ENCODE data around the gene LGR6. TPM values are rescaled to one million over a fixed set of nuclear protein-coding genes. Genes with fewer than 3 reads are reported as not detected.
"Not testable (repeated sequence)": the region's sequence is repeated elsewhere in the genome, so short reads cannot be mapped to it uniquely, and the experiment has no call there.

LGR6 gene
- polyA plus RNA-seq, 4 donors = 0.71 to 1.4 (median 0.95) TPM

- DNase-seq (ENCODE audit: low read depth in 4 of 4, low spot score in 2 of 4) = no peak
These were observed 61.1 kb downstream of the LGR6 start for GRCh38 chr1:202254454-202255252.

GRCh38 chr1:202255343-202255742 is 61.7 kb downstream of the LGR6 start:
- no peak for DNase-seq (ENCODE audit: low read depth in 4 of 4, low spot score in 2 of 4)

DNA sequence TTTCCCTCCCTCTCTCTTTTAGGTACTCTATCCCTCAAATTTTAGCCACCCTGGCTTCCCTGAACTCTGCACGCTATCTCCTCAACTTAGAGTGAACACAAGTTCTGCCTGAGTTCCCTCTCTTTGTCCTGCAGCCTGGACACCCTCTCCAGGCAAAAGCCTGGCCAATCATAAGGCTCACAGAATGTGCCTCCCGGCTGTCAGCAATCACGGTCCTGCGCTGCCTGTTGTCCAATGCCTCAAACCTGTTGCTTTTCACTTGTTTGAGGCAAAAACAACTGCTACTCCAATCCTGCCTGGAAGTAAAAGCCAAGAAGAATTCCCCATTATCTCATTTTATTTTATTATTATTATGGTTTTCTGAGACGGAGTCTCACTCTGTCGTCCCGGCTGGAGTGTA is 66.1 kb downstream of the LGR6 start:
- no peak for DNase-seq (ENCODE audit: low read depth in 4 of 4, low spot score in 2 of 4)

DNA sequence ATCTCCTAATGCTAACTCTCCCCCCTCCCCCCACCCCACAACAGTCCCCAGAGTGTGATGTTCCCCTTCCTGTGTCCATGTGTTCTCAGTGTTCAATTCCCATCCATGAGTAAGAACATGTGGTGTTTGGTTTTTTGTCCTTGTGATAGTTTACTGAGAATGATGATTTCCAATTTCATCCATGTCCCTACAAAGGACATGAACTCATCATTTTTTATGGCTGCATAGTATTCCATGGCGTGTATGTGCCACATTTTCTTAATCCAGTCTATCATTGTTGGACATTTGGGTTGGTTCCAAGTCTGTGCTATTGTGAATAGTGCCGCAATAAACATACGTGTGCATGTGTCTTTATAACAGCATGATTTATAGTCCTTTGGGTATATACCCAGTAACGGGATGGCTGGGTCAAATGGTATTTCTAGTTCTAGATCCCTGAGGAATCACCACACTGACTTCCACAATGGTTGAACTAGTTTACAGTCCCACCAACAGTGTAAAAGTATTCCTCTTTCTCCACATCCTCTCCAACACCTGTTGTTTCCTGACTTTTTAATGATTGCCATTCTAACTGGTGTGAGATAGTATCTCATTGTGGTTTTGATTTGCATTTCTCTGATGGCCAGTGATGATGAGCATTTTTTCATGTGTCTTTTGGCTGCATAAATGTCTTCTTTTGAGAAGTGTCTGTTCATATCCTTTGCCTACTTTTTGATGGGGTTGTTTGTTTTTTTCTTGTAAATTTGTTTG is 67.8 kb downstream of the LGR6 start:
- DNase-seq (ENCODE audit: low read depth in 4 of 4, low spot score in 2 of 4) = not testable (repeated sequence)

DNA sequence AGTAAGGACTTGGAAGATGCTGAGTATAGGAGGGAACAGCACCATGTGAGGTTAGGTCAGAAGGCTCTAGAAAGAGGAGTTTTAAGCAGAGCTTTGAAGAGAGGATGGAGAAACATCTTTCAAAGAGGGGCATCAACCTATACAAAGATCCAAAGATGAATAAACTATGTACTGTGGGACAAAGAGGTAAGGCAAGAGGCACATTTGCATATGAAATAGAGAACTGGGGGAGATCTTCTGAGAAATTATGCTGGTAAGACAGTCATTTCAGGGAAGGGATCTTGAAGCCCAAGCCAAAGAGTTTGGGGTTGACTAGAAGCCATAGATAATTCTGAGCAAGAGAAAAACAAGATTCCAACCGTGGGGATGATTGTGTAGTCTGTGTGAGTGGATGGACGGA is 70.0 kb downstream of the LGR6 start:
- DNase-seq (ENCODE audit: low read depth in 4 of 4, low spot score in 2 of 4) = no peak

- no peak for DNase-seq (ENCODE audit: low read depth in 4 of 4, low spot score in 2 of 4)
These were observed 70.7 kb downstream of the LGR6 start for GRCh38 chr1:202264300-202264699.

- no peak for DNase-seq (ENCODE audit: low read depth in 4 of 4, low spot score in 2 of 4)
These were observed 71.1 kb downstream of the LGR6 start for GRCh38 chr1:202264726-202265125.

DNA sequence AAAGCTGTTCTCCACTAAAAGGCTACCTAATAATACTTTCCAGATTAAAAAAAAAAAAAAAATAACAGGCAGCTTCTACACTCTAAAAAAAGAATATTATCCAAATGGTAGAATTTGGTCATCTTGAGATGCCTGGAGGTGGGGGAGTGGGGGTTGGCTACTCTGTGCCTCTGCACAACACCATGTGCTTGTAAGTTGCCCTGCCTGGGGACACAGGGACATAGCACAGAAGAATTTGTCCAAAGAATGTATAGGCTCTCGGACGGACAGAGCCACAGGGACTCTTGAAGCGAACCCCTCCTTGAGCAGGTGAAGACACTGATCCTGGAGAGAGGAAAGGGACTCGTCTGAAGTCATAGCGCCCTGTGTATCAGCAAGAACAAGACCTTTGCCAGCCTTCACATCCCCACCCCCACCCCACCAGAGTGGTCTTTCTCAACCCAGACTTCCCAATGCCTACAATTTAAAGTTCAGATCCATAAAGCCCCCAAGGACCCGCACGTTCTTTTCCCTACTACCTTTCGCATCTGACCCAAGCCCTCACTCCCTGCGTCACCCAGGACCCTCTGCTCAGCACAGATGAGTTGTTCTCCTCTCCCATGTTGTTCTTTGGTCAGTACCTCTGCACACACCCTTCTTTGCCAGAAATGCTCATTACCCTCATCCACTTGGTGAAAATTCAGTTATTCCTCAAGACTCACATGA is 72.6 kb downstream of the LGR6 start:
- no peak for DNase-seq (ENCODE audit: low read depth in 4 of 4, low spot score in 2 of 4)

DNA sequence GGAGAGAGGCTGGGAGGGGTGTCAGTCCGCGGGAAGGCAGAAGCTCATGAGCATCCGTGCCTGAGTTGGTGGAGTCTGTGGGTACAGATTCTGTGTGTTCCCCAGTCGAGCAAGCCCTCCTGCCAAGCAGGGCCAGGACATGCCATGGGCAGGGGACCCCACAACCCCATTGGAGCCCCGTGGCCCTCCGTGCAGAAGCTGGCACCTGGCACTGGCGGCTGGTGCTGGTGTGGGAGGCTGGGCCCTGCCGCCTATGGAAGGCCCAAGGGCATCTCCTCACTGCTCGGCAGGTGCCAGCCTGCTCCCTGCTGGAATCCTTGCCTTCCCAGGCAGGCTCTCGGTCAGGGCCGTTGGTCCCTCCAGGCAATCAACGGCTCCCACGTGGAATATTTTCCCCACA is 74.4 kb downstream of the LGR6 start:
- DNase-seq (ENCODE audit: low read depth in 4 of 4, low spot score in 2 of 4) = no peak

- no peak for DNase-seq (ENCODE audit: low read depth in 4 of 4, low spot score in 2 of 4)
These were observed 75.2 kb downstream of the LGR6 start for GRCh38 chr1:202268817-202269216.

- DNase-seq (ENCODE audit: low read depth in 4 of 4, low spot score in 2 of 4) = no peak
These were observed 77.3 kb downstream of the LGR6 start for GRCh38 chr1:202270871-202271326.

- DNase-seq (ENCODE audit: low read depth in 4 of 4, low spot score in 2 of 4) = no peak
These were observed 78.7 kb downstream of the LGR6 start for GRCh38 chr1:202272103-202272845.

GRCh38 chr1:202274611-202275010 is 81.0 kb downstream of the LGR6 start:
- DNase-seq (ENCODE audit: low read depth in 4 of 4, low spot score in 2 of 4) = no peak

- no peak for DNase-seq (ENCODE audit: low read depth in 4 of 4, low spot score in 2 of 4)
These were observed 81.6 kb downstream of the LGR6 start for GRCh38 chr1:202275061-202275770.

DNA sequence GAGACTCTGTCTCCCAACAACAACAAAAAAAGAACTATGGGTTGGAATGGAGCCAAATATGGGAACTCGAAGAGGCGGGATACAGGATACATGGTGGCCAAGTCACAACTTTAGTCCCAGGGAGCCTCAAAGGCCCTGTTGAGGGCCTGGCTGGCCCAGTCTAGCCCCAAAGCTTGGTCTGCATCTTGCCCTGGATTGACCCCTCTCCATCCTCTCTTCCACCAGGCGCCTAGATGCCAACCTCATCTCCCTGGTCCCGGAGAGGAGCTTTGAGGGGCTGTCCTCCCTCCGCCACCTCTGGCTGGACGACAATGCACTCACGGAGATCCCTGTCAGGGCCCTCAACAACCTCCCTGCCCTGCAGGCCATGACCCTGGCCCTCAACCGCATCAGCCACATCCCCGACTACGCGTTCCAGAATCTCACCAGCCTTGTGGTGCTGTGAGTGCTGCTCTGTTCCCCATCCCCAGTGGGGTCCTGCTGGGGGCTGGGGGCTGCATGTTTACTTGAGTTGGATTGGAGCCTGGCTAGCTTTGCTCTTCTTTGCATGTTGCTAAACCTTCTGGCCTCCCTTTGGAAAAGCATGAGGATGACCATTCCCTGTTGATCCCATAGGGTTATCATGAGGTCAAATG is 82.6 kb downstream of the LGR6 start:
- DNase-seq (ENCODE audit: low read depth in 4 of 4, low spot score in 2 of 4) = no peak

- no peak for DNase-seq (ENCODE audit: low read depth in 4 of 4, low spot score in 2 of 4)
These were observed 83.3 kb downstream of the LGR6 start for GRCh38 chr1:202276920-202277319.

DNA sequence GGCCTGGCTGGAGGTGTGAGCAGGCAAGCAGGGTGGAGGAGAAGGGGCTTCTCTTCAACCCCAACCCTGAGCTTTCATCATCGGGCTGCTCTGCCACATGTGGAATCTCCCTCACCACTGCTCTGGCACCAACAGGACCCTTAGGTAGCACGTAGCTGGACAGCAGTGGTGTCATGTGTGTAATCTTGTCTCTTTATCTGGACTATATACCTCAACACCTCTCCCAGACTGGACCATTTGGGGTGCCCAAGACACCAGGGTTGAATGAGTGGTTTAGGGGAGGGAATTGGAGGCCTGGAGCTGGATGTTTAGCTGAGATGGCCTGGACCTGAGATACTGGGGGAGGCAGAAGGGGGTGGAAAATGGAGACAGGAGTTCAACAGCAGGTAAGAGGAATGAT is 85.2 kb downstream of the LGR6 start:
- no peak for DNase-seq (ENCODE audit: low read depth in 4 of 4, low spot score in 2 of 4)

- no peak for DNase-seq (ENCODE audit: low read depth in 4 of 4, low spot score in 2 of 4)
These were observed 86.2 kb downstream of the LGR6 start for GRCh38 chr1:202279806-202280205.

DNA sequence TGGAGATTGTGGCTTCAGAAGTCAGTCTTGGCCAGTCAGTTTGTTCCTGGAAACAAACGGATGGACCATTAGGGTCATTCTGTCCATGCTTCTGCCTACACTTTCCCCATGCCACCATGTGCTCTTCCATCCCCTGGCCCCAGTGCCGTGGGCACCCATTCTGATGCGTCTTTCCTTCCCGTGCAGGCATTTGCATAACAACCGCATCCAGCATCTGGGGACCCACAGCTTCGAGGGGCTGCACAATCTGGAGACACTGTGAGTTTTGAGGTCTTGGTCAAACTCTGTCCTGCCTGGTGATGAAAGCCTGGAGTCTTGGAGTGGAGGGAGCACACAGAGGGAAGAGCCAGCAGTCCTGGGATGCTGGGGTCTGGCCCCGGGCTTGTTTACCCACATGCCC is 87.0 kb downstream of the LGR6 start:
- no peak for DNase-seq (ENCODE audit: low read depth in 4 of 4, low spot score in 2 of 4)

All from left renal cortex interstitium (tissue), 4 donors.